ENCODE data around the gene ADA.

DNA sequence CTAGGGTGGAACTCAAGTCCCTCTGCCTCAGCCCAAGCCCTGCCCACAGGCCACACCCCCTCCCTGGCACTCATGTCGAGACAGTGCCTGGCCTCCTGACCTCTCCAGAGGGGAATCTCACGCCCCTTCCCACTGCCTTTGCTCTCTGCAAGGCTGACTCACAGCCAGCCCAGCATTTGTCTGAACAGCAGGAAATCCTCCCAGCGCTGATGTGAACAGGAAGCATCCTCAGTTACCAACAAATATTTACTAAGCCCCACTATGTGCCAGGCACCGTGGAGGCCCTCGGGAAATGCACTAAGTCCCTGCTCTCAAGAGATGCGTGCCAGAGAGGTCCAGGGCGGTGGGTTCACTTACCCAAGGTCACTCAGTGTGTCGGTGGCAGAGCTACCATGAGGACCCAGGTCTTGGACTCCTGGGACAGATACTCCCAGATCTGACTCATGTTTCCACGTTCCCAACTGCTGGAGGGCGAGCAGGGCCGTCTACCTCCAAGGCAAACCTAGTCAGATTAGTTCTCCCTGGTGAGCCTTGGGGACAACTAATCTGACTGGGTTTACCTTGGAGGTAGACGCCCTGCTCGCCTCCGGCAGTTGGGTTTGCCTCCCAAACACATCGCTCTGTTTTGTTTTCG is 7.8 kb downstream of the ADA start:
- TF ChIP-seq POLR2AphosphoS5 (IDR thresholded peaks at IDR 0.05; ENCODE audit: low read depth, low read length) (no peak), TAF1 (IDR thresholded peaks at IDR 0.05; ENCODE audit: borderline replicate concordance, insufficient read depth, low read length) (no peak)
- TF ChIP-seq, protein P1, sequence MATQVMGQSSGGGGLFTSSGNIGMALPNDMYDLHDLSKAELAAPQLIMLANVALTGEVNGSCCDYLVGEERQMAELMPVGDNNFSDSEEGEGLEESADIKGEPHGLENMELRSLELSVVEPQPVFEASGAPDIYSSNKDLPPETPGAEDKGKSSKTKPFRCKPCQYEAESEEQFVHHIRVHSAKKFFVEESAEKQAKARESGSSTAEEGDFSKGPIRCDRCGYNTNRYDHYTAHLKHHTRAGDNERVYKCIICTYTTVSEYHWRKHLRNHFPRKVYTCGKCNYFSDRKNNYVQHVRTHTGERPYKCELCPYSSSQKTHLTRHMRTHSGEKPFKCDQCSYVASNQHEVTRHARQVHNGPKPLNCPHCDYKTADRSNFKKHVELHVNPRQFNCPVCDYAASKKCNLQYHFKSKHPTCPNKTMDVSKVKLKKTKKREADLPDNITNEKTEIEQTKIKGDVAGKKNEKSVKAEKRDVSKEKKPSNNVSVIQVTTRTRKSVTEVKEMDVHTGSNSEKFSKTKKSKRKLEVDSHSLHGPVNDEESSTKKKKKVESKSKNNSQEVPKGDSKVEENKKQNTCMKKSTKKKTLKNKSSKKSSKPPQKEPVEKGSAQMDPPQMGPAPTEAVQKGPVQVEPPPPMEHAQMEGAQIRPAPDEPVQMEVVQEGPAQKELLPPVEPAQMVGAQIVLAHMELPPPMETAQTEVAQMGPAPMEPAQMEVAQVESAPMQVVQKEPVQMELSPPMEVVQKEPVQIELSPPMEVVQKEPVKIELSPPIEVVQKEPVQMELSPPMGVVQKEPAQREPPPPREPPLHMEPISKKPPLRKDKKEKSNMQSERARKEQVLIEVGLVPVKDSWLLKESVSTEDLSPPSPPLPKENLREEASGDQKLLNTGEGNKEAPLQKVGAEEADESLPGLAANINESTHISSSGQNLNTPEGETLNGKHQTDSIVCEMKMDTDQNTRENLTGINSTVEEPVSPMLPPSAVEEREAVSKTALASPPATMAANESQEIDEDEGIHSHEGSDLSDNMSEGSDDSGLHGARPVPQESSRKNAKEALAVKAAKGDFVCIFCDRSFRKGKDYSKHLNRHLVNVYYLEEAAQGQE (IDR thresholded peaks at IDR 0.05; ENCODE audit: insufficient read depth in 1 of 2, low read depth in 2 of 2, low read length in 2 of 2), result no peak

Measured in PFSK-1 (cell line).